CD14-positive monocyte (primary cell): ENCODE measurements around the gene INPP5E. TPM values are rescaled to one million over a fixed set of nuclear protein-coding genes. Genes with fewer than 3 reads are reported as not detected.

Experiments
- DNase-seq, 3 donors: peaks; one replicate each; pipeline ENCODE4 v3.0.0-alpha.2; 2011 to 2022
- H2AFZ ChIP-seq: 2 replicates; pipeline ENCODE4 v1.6.0; 2012; ENCODE audit warnings: mild to moderate bottlenecking, low read depth, low read length, inconsistent platforms; ENCODE audit not compliant: insufficient read depth, poor library complexity, severe bottlenecking
- H3K27ac ChIP-seq, 2 donors: 1 replicate in 1 of 2; 2 replicates in 1 of 2; pipeline ENCODE4 v1.5.1; 2012 to 2013; ENCODE audit warnings: low read length in 2 of 2, control low read depth in 1 of 2, inconsistent platforms in 1 of 2, low read depth in 1 of 2, mild to moderate bottlenecking in 1 of 2
- H3K27me3 ChIP-seq, 2 donors: one replicate each; pipeline versions ENCODE4 v1.6.0 to v1.6.1; 2011 to 2013; ENCODE audit warnings: low read length in 2 of 2; ENCODE audit not compliant: control insufficient read depth in 2 of 2, insufficient read depth in 2 of 2
- H3K36me3 ChIP-seq, 2 donors: replicated peaks in 1 of 2; 1 replicate in 1 of 2; 2 replicates in 1 of 2; pipeline versions ENCODE4 v1.5.1 to v1.6.1; 2012 to 2013; ENCODE audit warnings: low read length in 2 of 2, control low read depth in 1 of 2, inconsistent platforms in 1 of 2, mild to moderate bottlenecking in 1 of 2; ENCODE audit not compliant: insufficient read depth in 2 of 2, control insufficient read depth in 1 of 2
- H3K4me1 ChIP-seq, 2 donors: 1 replicate in 1 of 2; 2 replicates in 1 of 2; pipeline versions ENCODE4 v1.5.1 to v1.6.1; 2012 to 2013; ENCODE audit warnings: low read length in 2 of 2, control low read depth in 1 of 2, inconsistent platforms in 1 of 2, mild to moderate bottlenecking in 1 of 2, moderate library complexity in 1 of 2; ENCODE audit not compliant: insufficient read depth in 2 of 2, control insufficient read depth in 1 of 2
- H3K4me2 ChIP-seq: replicated peaks from 2 replicates; pipeline ENCODE3; 2012; ENCODE audit warnings: low read length, moderate library complexity, mild to moderate bottlenecking; ENCODE audit not compliant: poor library complexity, severe bottlenecking; ENCODE audit errors: extremely low read depth
- H3K4me3 ChIP-seq, 3 experiments: fragments of 200-600 bp in 1 of 3; sonication (generic) in 1 of 3; replicated peaks in 1 of 3; 1 replicate in 2 of 3; 2 replicates in 1 of 3; pipeline ENCODE4 v1.5.1; 2011 to 2013; ENCODE audit warnings: low read length in 3 of 3, mild to moderate bottlenecking in 3 of 3, control low read depth in 2 of 3, low read depth in 2 of 3, inconsistent platforms in 1 of 3, moderate library complexity in 1 of 3
- H3K79me2 ChIP-seq: 2 replicates; pipeline ENCODE4 v1.6.0; 2012; ENCODE audit warnings: mild to moderate bottlenecking, control low read depth, inconsistent platforms, low read length, moderate library complexity; ENCODE audit not compliant: insufficient read depth
- H3K9ac ChIP-seq: 2 replicates; pipeline ENCODE4 v1.6.0; 2017; ENCODE audit warnings: low read length, mild to moderate bottlenecking; ENCODE audit not compliant: insufficient read depth, poor library complexity, severe bottlenecking
- H3K9me3 ChIP-seq, 2 donors: replicated peaks in 1 of 2; 1 replicate in 1 of 2; 2 replicates in 1 of 2; pipeline versions ENCODE4 v1.5.1 to v1.6.1; 2012 to 2013; ENCODE audit warnings: low read length in 2 of 2, control low read depth in 1 of 2; ENCODE audit not compliant: control insufficient read depth in 1 of 2, insufficient read depth in 1 of 2
- H4K20me1 ChIP-seq: 2 replicates; pipeline ENCODE4 v1.6.0; 2012; ENCODE audit warnings: mild to moderate bottlenecking, low read length, control low read depth, moderate library complexity; ENCODE audit not compliant: insufficient read depth
- H3K27ac Mint-ChIP-seq, 7 donors: one replicate each; pipeline ENCODE4 v1.8.0; 2020; ENCODE audit warnings: mild to moderate bottlenecking in 7 of 7, mixed read lengths in 7 of 7, moderate library complexity in 6 of 7, inconsistent platforms in 2 of 7
- H3K27me3 Mint-ChIP-seq, 3 donors: one replicate each; pipeline ENCODE4 v1.8.0; 2021 to 2022; ENCODE audit warnings: low read depth in 3 of 3, mild to moderate bottlenecking in 3 of 3, mixed read lengths in 3 of 3, moderate library complexity in 3 of 3, inconsistent platforms in 1 of 3
- H3K36me3 Mint-ChIP-seq, 2 donors: one replicate each; pipeline ENCODE4 v1.8.0; 2020; ENCODE audit warnings: mixed read lengths in 2 of 2, inconsistent platforms in 1 of 2, mild to moderate bottlenecking in 1 of 2
- H3K4me1 Mint-ChIP-seq: one replicate; pipeline ENCODE4 v1.8.0; 2020; ENCODE audit warnings: mild to moderate bottlenecking, mixed read lengths
- H3K4me3 Mint-ChIP-seq, 2 donors: one replicate each; pipeline ENCODE4 v1.8.0; 2020; ENCODE audit warnings: mild to moderate bottlenecking in 2 of 2, mixed read lengths in 2 of 2, moderate library complexity in 1 of 2
- H3K9me3 Mint-ChIP-seq, 7 donors: one replicate each; pipeline ENCODE4 v1.8.0; 2020 to 2022; ENCODE audit warnings: mixed read lengths in 7 of 7, mild to moderate bottlenecking in 6 of 7, moderate library complexity in 6 of 7, inconsistent platforms in 2 of 7
- WGBS: methylation state at CpG from one replicate; pipeline ENCODE4 v1.1.5; 2013; ENCODE audit warnings: missing lambda C conversion rate; ENCODE audit not compliant: insufficient coverage; 5-methylcytosine and 5-hydroxymethylcytosine counted together
- intact Hi-C, 2 donors: fragments of 100-400 bp; cut with micrococcal nuclease; formaldehyde crosslinking; loops; one replicate each; pipeline versions ENCODE4 v1.15.0 to v1.15.1; 2023
- polyA plus RNA-seq, 3 donors: library from polyadenylated mRNA; depleted of rRNA in 1 of 3; unstranded in 2 of 3; stranded (reverse) in 1 of 3; fragments of 300-500 nt in 2 of 3; fragments of >200 nt in 1 of 3; fragmentation: Illumina TruSeq in 2 of 3; gene quantifications; 1 replicate in 2 of 3; 2 replicates in 1 of 3; pipeline ENCODE4 v1.2.3, GENCODE V29; 2012 to 2021
- TF ChIP-seq, protein P1 (sequence below): fragments of 200-600 bp; IDR thresholded peaks from one replicate; pipeline ENCODE4 v1.8.0; 2022; ENCODE audit warnings: antibody characterized with exemption, mild to moderate bottlenecking

Gene INPP5E
- polyA plus RNA-seq, 3 donors = 1.0 to 8.0 (median 1.0) TPM

DNA sequence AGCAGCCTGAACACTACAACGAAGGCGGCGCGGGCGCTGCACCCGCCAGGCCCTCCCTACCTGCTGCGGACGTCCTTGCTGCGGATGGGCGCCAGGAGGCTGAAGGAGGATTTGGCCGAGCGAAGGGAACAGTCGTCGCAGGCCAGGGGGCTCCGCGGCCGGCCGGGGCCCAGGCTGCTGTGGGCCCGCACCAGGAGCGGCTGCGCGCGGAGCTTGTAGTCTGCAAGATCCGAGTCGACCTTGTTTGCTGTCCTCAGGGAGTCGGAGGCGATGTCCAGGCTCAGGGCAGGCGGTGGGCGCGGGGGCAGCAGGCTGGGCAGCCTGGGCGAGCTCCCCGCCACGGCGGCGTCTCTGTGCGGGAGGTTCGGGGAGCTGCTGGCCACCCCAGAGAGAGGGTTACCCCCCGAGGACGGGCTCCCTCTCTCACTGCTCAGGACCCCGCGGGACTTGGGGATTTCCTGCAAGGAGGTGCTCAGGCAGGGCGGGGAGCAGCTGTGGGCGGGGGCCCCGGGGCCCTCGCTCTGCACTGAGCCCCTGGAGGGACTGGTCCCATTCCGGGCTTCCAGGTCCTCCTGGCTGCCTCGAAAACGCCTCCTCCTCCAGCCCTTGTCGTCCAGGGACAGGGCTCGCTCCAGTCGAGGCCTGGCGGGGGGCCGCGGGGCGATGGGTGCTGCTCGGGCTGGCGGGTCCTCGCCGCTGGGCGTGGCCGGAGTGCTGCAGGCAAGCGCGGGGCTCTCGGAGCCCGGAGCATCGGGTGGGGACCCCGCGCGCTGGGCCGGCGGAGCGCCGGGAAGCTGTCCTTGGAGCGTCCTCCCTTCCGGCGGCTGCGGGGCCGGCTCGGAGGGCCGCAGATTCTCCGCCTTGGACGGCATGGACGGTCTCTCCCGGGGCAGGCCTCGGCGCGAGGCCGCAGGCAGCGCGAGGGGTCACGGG lies 831 bp downstream of the INPP5E start:
- H3K9ac ChIP-seq = peak overlapping the region; percentile 84
- 1% methylated on average over 84 of the region's 91 CpGs for WGBS
- peaks cover 18% of the 10 kb centered on the region for H3K79me2 ChIP-seq
- peaks cover 0 to 4% of the 10 kb centered on the region in 2 donors for H3K27me3 ChIP-seq
- Mint-ChIP-seq H3K27me3 (peaks cover 5 to 11% (median 6%) of the 10 kb centered on the region in 3 donors), H3K4me1 (peaks cover 25% of the 10 kb centered on the region), H3K36me3 (peaks cover 26 to 57% of the 10 kb centered on the region in 2 donors), H3K9me3 (no peaks in the 10 kb centered on the region), H3K4me3 (peak overlapping the region; percentile 79 to 89), H3K27ac (peak overlapping the region in 1 of 7 donors; percentile 58)
- peaks cover 29 to 34% of the 10 kb centered on the region in 2 donors for H3K36me3 ChIP-seq
- peak overlapping the region; percentile 55 to 84 (median 75) for H3K4me3 ChIP-seq
- H3K4me2 ChIP-seq = peak overlapping the region; percentile 99
- TF ChIP-seq, protein P1, sequence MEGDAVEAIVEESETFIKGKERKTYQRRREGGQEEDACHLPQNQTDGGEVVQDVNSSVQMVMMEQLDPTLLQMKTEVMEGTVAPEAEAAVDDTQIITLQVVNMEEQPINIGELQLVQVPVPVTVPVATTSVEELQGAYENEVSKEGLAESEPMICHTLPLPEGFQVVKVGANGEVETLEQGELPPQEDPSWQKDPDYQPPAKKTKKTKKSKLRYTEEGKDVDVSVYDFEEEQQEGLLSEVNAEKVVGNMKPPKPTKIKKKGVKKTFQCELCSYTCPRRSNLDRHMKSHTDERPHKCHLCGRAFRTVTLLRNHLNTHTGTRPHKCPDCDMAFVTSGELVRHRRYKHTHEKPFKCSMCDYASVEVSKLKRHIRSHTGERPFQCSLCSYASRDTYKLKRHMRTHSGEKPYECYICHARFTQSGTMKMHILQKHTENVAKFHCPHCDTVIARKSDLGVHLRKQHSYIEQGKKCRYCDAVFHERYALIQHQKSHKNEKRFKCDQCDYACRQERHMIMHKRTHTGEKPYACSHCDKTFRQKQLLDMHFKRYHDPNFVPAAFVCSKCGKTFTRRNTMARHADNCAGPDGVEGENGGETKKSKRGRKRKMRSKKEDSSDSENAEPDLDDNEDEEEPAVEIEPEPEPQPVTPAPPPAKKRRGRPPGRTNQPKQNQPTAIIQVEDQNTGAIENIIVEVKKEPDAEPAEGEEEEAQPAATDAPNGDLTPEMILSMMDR = no peak
- peaks cover 29% of the 10 kb centered on the region for H4K20me1 ChIP-seq
- peaks cover 23 to 27% of the 10 kb centered on the region in 2 donors for H3K4me1 ChIP-seq
- intact Hi-C loops = no loop called here
- no peaks in the 10 kb centered on the region for H3K9me3 ChIP-seq
- no peak for DNase-seq
- no peak overlapping the region for H3K27ac ChIP-seq
- peak overlapping the region; percentile 81 for H2AFZ ChIP-seq

DNA sequence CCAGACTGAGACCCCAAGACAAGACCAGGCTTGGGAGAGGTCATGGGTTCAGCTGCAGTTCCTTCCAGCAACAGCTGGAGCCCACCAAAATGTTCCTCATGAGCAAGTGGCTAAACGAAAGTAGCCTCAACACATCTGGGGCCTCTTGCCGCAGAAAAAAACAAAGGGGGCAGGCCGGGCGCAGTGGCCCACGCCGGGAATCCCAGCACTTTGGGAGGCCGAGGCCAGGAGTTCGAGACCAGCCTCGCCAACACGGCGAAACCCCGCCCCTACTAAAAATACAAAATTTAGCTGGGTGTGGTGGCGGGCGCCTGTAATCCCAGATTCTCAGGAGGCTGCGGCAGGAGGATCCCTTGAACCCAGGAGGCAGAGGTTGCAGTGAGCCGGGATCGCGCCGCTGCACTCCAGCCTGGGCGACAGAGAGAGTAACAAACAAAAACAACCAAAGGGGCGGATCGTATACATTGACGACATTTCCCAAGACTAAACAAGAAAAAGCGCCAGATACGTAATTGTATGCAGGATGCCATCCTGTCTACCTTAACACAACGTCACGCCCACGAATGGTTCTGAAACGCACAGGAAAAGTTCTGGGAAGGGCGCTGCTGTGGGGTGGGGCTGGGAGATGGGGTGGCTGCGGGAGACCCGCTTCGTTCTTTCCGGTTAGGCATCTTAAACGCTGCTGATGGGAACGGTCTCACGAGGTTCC lies 1.7 kb downstream of the INPP5E start:
- peaks cover 22 to 49% of the 10 kb centered on the region in 2 donors for H3K36me3 Mint-ChIP-seq

More for the DNA sequence above, 1.7 kb downstream of the INPP5E start:
- Histone ChIP-seq H3K27ac (no peak overlapping the region), H2AFZ (peak overlapping the region; percentile 81), H3K4me3 (peak overlapping the region in 2 of 3 experiments; percentile 19 to 84), H3K9ac (peak overlapping the region; percentile 84), H3K27me3 (peaks cover 0 to 4% of the 10 kb centered on the region in 2 donors), H3K9me3 (no peaks in the 10 kb centered on the region), H3K79me2 (peaks cover 18% of the 10 kb centered on the region), H3K4me2 (peak overlapping the region; percentile 99), H3K4me1 (peaks cover 23 to 27% of the 10 kb centered on the region in 2 donors), H4K20me1 (peaks cover 29% of the 10 kb centered on the region), H3K36me3 (peaks cover 21 to 26% of the 10 kb centered on the region in 2 donors)
- Mint-ChIP-seq H3K4me1 (peaks cover 25% of the 10 kb centered on the region), H3K4me3 (peak overlapping the region; percentile 79 to 89), H3K27me3 (peaks cover 5 to 11% (median 6%) of the 10 kb centered on the region in 3 donors), H3K9me3 (no peaks in the 10 kb centered on the region), H3K27ac (peak overlapping the region in 2 of 7 donors; percentile 42 to 58)
- TF ChIP-seq, protein P1 = no peak
- WGBS = 62% methylated on average over 28 of the region's 37 CpGs
- intact Hi-C loops = no loop called here
- DNase-seq = no peak
